Activated CD4-positive, alpha-beta T cell treated with anti-CD3 and anti-CD28 coated beads, Interleukin-2, amount 50 U/mL, for 4 hours (primary cell): ENCODE results near the gene NUS1.
"Not testable (repeated sequence)": the region's sequence is repeated elsewhere in the genome, so short reads cannot be mapped to it uniquely, and the experiment has no call there.

Experiments used
- DNase-seq, 2 experiments: peaks; one replicate each; pipeline ENCODE4 v3.0.0-alpha.2; 2020

NUS1 gene

DNA sequence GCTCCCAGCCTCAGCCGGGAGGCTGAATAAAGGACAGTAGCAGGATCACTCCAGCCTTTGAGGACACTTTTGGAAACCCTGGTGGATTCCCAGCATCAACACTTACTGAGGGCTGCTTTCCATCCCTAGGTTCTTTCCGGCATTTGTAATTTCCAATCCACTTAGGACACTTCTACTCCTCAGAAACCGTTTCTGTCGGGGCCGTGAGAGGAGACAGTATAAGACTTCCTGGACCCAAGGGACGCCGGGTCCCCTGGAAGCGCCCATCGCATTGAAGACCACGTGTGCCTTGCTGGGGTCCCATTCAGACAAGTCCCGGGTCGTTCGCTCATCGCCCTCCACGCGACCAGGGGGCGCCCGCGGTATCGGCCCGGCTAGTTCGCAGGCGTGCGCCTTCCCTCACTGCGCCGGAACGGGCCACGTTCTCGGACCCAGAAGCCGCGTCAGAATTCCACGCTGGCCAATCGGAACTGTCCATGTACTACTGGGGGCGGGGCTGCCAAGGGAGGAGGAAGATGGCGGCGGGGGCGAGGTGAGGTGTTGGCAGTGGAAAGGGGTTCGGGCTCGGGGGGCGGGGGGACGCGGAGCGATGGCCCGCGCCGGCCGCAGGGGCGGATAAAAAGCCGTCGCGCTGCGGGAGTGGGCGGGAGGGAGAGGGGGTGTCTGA lies at the start of gene NUS1:
TSS of gene NUS1 (plus strand) at position 479 of the 667 bp plus-strand sequence. CDS start 202 bp downstream, outside the sequence.
- DNase-seq, result peak; percentile 98

DNA sequence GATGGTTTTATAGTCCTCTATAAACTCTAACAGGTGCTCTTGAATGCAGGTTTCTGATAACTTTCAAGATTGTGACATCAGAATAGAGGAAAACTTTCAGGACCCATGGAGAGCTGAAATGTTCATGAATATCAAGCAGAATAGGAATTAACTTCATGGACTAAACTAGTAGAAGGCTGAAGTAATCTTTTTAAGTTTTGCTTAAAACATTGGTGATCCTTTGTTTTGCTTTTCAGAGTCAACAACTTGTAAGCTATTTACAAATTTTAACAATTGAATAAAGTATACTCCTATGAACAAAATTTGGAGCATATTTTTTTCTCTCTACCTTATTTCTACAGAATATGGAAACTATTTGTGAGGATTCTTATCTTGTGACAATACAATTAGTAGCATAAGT lies 47.7 kb upstream of the NUS1 start:
- DNase-seq, result no peak

DNA sequence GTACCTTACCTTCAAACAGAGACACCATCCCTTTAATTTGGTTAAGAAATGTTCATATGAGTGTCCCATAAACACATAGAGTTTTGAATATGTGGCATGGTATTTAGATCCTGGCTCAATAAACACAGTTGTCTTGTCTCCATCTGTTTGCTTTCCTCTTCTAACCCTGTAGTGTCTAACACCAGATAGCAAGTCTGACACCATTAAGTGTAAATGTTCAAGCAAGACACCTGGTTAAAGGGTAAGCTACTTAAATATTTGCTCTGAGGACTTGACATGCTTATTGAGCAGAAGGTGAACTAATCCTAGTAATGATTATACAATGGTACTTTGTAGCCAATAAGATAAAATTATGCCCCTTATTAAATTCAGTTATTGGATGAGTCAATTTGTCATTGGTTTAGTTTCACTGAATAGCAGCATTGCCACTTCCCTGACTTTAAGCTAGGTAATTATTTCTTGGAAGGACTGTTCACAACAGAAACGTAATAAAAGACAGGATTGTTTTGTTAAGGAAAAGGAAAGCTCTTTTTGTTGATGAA lies 46.1 kb upstream of the NUS1 start:
- DNase-seq, result no peak

DNA sequence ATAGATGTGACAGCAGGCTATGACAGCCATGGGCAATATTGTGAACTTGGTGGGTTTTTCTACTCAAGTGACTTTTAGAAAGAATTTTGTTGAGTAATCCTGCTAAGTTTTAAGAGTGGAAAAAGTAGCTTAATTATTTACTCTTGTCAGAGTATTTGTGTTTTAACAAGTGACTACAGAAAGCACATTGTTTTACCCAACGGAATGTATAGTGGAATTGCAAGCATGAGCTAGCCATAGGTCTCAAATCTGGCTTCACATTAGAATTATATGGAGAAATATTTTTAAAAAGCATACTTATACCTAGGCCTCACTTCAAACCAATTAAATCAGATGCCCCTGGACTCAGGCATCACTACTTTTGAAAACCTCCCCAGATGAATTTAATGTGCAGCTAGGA lies 37.5 kb upstream of the NUS1 start:
- no peak for DNase-seq

DNA sequence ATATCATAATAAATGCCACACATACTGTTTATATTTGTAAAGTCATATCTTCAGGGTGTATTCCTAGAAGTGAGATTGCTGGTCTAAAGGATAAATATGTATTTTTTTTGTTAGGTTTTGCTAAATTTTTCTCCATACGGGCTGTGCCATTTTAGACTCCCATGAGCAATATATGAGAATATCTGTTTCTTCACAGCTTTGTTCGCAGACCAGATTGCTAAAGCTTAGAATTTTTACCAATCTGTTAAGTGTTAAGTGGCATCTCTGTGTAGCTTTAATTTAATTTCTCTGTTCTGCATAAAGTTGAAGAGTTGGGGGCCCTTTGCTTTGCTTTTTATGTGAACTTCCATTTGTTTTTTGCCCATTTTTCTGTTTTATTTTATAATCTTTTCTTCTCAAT lies 32.3 kb upstream of the NUS1 start:
- no peak for DNase-seq

DNA sequence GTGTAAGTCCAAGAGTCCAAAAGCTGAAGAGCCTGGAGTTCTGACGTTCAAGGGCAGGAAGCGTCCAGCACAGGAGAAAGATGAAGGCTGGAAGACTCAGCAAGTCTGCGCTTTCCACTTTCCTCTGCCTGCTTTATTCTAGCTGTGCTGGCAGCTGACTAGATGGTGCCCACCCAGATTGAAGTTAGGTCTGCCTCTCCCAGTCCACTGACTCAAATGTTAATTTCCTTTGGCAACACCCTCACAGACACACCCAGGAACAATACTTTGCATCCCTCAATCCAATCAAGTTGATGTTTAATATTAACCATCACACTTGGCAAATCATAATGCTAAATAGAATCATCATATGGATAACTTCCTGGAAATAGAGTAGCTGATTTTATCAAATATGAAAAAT lies 23.3 kb upstream of the NUS1 start:
- DNase-seq, result not testable (repeated sequence)

DNA sequence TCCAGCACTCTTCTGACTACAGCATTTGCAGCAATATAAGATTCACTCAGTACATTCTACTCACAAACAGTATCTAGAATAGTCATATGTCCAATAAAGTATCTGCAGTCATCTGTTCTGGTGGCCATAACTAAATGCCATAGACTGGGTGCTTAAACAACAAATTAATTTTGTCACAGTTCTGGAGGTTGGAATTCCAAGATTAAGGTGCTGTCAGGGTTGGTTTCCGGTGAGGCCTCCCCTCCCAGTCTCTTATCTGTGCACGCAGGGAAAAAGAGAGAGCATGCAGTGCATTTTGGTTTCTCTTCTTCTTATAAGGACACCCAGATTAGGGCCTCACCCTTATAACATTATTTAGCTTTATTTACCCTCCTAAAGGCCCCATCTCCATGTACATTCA lies 21.3 kb upstream of the NUS1 start:
- no peak for DNase-seq

DNA sequence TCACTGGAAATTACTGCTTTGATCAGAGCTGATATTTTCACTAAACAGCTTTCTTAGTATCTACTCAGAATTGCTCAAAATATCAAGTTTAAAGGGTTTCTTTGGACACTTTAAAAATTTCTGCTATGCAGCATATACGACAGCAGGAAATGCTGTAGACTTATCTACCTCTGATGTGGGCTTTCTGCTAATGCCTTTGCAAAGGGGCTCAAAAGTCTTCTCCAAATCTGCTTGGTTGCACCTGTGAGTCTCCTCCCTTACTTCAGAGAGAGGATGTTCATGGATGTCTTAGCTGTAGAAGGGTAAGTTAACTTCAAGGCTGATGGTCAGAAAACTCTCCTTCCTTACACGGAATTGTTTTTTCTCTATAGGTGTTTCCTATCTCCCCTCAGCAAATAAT lies 19.9 kb upstream of the NUS1 start:
- no peak for DNase-seq

DNA sequence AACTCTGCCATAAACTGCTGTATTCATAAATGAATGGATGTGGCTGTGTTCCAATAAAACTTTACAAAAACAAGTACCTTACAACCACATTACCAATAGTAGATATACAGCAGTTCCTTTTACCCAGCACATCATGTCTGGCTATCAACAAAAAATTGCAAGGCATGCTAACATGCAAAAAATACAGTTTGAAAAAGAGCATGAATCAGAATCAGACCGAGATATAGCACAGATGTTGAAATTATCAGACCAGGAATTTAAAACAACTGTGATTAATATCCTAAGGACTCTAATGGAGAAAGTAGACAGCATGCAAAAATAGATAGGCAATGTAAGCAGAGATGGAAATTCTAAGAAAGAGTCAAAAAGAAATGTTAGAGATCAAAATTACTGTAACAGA lies 8.4 kb upstream of the NUS1 start:
- no peak for DNase-seq

DNA sequence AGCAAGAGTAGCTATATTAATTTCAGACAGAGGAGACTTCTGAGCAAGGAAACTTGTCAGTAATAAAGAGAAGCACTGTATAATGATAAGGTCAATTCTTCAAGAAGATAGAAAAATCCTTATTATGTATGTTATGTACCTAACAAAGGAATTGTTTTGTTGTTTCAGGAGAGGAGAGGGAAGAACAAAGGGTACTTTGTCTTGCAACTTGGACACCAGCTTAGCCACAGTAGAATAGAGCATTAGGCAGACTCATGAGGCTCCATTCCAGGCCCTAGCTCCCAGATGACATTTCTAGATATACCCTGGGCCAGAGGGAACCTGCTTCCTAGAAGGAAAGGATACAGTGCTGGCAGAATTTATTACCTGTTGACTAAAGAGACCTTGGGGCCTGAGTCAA lies 6.5 kb upstream of the NUS1 start:
- no peak for DNase-seq

DNA sequence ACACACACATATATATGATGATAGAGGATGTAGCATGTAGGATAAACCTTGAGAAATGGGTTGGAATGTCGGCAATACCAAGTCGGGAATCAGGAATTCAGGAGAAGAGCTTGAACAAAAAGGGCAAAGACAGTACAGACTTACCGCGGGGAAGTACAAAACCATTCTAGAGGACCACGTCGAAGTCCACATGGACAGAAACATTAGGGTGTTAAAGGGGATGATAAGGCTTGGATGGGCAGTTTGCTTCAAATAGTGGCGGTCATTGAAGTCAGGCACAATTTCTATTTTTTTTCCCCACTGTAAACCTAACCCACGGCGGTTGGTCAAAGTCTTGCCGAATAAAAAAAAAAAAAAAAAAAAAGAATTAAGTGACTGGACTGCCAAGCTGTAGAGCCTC lies 766 bp upstream of the NUS1 start:
- DNase-seq, result no peak

DNA sequence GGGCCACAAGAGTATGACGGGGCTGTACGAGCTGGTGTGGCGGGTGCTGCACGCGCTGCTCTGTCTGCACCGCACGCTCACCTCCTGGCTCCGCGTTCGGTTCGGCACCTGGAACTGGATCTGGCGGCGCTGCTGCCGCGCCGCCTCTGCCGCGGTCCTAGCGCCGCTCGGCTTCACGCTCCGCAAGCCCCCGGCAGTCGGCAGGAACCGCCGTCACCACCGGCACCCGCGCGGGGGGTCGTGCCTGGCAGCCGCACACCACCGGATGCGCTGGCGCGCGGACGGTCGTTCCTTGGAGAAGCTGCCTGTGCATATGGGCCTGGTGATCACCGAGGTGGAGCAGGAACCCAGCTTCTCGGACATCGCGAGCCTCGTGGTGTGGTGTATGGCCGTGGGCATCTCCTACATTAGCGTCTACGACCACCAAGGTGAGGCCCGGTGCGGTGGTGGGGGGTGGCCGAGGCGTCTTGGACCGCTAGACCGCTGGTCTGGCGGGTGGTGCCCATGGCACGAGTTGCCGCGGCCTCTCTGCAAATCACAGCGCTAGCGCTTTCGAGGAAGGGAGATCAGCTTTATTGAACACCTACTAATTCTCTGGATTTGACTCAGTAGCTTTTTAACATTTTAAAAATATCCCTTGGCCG lies 511 bp downstream of the NUS1 start:
- not testable (repeated sequence) for DNase-seq

DNA sequence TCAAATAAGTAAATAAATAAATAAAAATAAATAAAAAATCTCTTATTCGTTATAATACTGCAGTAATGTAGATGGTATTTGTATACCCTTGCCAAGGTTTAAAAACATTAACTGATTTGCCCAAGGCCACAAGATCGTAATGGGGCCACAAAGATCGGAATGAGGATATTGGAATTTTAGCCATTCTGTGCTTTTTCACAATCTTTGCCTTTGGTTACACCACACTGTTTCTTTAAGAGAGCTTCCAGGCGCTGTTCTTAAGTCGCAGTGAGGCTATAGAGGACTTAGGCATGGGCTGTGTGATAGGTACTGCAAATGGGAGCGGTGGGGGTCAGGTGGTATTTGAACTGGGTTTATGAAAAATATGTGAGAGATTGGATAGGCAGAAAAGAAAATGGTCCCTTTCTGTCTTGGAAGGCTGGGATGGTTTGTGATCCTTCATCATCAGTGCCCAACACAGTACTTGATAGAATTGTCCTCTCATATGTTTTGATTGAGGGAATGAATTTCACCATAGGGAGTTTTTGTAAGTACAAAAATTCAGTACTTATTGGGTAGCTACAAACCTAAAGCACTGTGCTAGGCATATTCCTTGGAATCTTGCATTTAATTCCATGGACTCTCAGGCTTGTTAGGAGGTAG lies 1.4 kb downstream of the NUS1 start:
- no peak for DNase-seq

DNA sequence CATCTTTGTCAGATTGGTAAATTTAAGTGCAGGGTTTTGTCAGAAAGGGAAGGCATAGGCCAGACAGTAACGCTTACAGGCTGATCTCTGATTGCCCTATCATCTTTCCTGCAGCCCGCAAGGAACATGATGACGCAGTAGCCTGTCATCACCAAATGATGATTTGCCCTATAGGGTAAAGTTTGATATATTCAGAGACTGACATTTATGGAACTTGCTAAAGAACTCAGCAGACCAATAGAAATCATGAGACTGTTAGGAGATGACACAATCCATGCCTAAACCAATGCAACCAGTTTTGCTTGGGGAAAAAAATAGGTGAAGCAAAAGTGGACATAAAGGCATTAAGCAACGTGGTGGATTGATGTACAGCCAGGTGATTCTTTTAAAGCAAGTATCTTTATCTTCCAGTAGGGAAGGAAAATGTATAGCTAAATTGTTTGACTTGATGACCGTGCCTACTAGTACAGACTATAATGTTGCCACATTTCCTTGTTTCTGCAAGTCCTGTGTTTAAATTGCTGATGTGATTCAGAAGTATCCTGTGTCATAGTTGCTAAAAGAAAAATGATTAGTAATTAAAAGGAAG lies 2.4 kb downstream of the NUS1 start:
- DNase-seq, result peak in 1 of 2 experiments; percentile 10

DNA sequence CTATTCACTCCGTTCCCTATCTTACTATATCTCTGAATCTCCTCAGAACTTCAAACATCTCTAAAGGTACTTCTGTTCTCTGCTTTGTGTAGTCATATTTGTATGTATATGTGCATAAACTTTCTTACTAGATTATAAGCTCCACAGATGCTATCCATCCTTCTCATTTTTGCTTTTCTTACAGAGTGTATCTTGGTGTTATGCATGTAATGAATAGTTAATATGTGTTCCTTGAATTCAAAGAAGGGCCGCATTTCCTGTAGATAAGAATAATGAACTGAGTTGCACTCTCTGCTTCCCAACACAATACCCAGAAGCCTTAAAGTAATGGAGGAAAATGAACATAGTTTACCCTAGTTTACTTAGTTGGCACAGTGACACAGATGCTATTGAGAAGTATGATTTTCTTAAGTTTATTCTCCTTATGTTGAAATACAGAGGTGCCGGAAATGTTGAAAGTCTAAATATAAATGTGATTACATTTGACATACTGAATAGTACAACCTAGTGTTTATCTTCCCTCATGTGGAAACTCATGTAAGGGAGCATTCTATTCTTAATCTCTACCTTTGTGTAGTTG lies 6.0 kb downstream of the NUS1 start:
- no peak for DNase-seq

DNA sequence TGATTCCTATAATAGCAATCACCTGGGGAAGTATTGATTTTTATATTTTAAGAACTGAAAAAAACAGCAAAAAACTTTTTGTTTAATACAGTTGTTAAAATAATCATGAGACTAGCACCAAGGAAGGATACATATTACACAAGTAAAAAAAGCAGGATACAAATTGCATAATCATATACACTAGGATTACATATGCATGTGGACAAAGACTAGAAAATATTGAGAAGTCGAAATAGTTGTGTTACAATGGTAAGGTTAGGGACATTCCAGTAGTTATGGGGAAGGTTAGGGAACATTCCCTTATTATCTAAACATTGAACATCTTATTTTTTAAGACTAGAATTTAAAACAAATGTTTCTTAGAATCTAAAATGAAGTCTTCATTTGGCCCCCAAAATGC lies 9.5 kb downstream of the NUS1 start:
- no peak for DNase-seq

DNA sequence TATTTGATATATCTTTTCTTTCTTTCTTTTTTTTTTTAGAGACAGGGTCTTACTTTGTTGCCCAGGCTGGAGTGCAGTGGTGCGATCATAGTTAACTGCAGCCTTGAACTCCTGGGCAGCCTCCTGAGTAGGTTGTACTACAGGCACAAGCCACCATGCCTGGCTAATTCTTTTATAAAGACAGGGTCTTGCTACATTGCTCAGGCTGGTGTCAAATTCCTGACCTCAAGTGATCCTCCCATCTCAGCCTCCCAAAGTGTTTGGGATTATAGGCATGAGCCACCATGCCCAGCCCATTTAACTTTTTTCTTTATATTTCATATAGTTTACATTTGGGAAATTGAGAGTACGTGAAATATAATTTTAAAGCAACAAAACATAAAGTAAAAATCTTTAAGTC lies 10.1 kb downstream of the NUS1 start:
- DNase-seq, result no peak

DNA sequence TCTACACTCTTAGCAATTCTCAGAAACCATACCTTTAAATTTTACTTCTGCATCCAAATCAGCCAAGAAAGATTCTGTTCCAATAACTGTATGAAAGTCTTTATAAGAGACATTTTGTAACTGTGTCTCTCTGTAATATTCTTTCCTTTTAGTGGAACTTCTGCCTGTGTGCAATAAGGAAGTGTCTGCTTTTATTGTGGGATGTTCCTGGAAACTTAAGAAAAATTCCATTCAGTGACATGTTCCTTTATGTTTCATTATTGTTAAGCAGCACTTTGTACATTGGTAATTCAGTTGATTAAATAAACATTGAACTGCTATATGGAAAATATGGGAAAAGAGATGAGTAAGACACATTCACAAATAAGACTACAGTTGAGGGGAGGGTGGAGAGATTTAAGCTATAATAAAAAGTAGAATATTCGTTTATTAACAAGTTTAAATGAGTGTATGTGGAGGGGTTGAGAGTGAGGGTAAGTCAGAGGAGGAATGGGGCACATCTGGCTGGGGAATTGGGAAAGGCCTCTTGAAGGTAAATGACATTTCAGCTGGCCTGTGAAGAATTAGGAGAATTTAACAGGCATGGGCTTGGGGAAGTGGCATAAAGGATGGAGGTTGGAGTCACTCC lies 11.9 kb downstream of the NUS1 start:
- DNase-seq, result no peak

DNA sequence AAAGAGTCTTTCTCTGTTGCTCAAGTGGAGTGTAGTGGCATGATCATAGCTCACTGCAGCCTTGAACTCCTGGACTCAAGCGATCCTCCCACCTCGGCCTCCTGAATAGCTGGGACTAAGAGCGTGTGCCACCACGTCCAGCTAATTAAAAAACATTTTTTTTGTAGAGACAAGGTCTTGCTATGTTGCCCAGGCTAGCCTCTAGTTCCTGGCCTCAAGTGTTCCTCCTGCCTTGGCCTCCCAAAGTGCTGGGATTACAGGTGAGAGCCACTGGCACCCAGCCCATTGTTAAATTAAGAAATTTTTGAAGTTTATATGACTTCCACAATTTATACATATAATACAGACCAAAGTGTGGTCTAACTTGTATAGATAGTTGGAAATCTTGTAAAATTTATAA lies 14.3 kb downstream of the NUS1 start:
- not testable (repeated sequence) for DNase-seq

DNA sequence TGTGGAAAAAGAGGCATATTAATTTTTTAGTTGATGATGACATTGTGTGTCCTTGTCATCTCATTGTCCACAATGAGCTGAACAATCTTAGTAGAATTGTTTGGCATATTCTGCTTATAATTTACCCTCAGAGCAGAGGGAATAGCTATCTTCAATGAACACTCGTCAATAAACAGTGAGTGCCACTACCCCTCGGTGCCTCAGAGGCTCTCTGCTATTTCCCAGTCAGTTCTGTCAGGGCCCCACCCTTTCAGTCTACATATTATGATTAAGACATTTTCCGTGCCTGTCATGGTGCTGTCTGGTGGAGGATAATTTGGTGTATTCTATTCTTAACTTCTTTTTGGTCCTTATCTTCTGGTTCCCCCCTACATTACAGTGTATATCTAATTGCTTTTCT lies 31.2 kb downstream of the NUS1 start:
- DNase-seq, result no peak

DNA sequence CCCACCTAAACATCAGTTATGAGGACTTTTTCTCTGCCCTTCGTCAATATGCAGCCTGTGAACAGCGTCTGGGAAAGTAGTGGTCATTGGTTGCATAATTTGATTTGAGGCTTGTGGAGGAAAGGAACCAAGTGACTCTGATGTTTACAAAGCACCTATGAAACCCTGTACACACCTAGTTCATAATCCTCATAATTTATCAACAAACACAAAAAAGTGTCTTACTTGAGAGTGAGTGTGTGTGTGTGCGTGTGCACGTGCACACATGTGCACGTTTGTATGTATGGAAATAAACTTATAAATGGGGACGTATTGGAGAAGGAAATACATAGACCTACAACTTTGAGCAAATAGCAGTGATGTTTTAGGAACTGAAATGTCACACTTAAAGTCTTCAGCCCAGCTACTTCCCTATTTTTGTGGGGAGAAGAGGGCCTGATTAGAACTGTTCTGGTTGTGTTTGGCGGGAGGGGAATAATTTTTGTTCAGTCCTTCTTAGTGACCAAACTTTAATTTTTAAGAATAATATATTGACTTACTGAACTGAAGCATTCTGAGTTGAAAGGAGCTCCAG lies 31.8 kb downstream of the NUS1 start:
- not testable (repeated sequence) for DNase-seq

DNA sequence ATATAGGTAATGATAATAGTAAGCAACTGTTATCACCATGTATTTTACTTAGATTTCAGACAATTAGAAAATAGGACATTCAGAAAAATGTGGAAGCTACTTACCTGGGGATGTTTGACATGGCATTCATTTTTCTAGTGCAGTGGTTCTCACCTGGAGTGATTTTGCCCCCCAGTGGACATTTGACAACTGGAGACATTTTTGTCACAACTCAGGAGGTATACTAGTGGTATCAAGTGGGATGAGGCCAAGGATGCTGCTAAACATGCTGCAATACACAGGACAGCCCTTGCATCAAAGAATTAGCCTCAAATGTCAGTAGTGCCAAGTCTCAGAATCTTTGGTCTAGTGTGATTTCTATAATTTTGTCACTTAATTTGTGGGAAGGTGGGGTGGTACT lies 36.1 kb downstream of the NUS1 start:
- no peak for DNase-seq

DNA sequence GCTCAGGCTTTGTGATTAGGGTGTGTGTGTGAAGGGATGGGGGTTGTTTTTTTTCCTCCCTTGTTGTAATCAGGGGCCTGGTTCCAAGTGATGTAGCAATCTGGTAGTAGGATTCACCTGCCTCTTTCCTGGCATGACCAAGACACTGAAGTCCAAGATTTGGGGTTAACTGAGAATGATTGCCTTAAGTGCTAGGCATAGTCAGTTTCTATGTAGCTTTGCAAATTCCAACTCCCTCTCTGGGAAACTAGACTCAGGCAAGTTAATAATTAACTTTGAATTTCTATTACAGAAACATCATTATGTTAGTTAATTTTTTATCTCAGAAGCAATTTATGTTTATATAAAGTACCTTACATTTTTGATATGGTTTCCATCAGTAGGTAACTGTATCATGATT lies 43.6 kb downstream of the NUS1 start:
- no peak for DNase-seq
